GM19351 (cell line): ENCODE measurements around the gene STX8.
"Not testable (repeated sequence)": the region's sequence is repeated elsewhere in the genome, so short reads cannot be mapped to it uniquely, and the experiment has no call there.

Experiments used
- ATAC-seq: cut with Tn5 transposase; IDR thresholded peaks from one replicate; pipeline ENCODE4 v1.9.1; 2021; ENCODE audit warnings: mild to moderate bottlenecking, moderate library complexity; ENCODE audit not compliant: unreplicated experiment

The STX8 gene

GRCh38 chr17:9575381-9576101, at the start of gene STX8:
STX8 (minus strand) TSS chr17:9575820; CDS start chr17:9575808, 12 bp downstream.
- ATAC-seq = peak; percentile 74

GRCh38 chr17:9622961-9623360, 47.3 kb upstream of the STX8 start:
- ATAC-seq = no peak

GRCh38 chr17:9615486-9615885, 39.9 kb upstream of the STX8 start:
- ATAC-seq = no peak

GRCh38 chr17:9612006-9612405, 36.4 kb upstream of the STX8 start:
- no peak for ATAC-seq

- ATAC-seq = no peak
Measured at GRCh38 chr17:9611557-9611956, 35.9 kb upstream of the STX8 start.

- ATAC-seq = not testable (repeated sequence)
Measured at GRCh38 chr17:9607058-9607457, 31.4 kb upstream of the STX8 start.

- ATAC-seq = no peak
Measured at GRCh38 chr17:9606453-9606852, 30.8 kb upstream of the STX8 start.

- not testable (repeated sequence) for ATAC-seq
Measured at GRCh38 chr17:9604583-9604982, 29.0 kb upstream of the STX8 start.

GRCh38 chr17:9598661-9599060, 23.0 kb upstream of the STX8 start:
- no peak for ATAC-seq

GRCh38 chr17:9597638-9598037, 22.0 kb upstream of the STX8 start:
- not testable (repeated sequence) for ATAC-seq

- ATAC-seq = no peak
Measured at GRCh38 chr17:9594065-9594464, 18.4 kb upstream of the STX8 start.

GRCh38 chr17:9587969-9588656, 12.5 kb upstream of the STX8 start:
- no peak for ATAC-seq

GRCh38 chr17:9577373-9577709, 1.7 kb upstream of the STX8 start:
- ATAC-seq = no peak

GRCh38 chr17:9576521-9577372, 1.1 kb upstream of the STX8 start, which contains the start of gene CFAP52:
CFAP52 (plus strand) TSS chr17:9576642; CDS start chr17:9576696, 54 bp downstream.
- ATAC-seq = peak; percentile 56

- no peak for ATAC-seq
Measured at GRCh38 chr17:9571201-9571600, 4.4 kb downstream of the STX8 start.

- no peak for ATAC-seq
Measured at GRCh38 chr17:9568957-9569588, 6.5 kb downstream of the STX8 start.

GRCh38 chr17:9568004-9568403, 7.6 kb downstream of the STX8 start:
- ATAC-seq = no peak

- ATAC-seq = not testable (repeated sequence)
Measured at GRCh38 chr17:9566739-9567138, 8.9 kb downstream of the STX8 start.

- ATAC-seq = no peak
Measured at GRCh38 chr17:9566067-9566466, 9.6 kb downstream of the STX8 start.

- ATAC-seq = no peak
Measured at GRCh38 chr17:9564104-9564503, 11.5 kb downstream of the STX8 start.

- ATAC-seq = no peak
Measured at GRCh38 chr17:9557857-9558256, 17.8 kb downstream of the STX8 start.
